ENCODE measurements around the gene PDE4C.

GRCh38 chr19:18197941-18198340 lies 28.3 kb downstream of the PDE4C start:
- TF ChIP-seq ZBTB40 (IDR thresholded peaks at IDR 0.05; ENCODE audit: borderline replicate concordance) (no peak), NR2C2 (IDR thresholded peaks at IDR 0.05; ENCODE audit: borderline replicate concordance, control insufficient read depth, insufficient read length, low read depth) (no peak), POLR2AphosphoS2 (IDR thresholded peaks at IDR 0.05; ENCODE audit: low read depth, low read length) (no peak), HDAC6 (IDR thresholded peaks at IDR 0.05; ENCODE audit: unreplicated experiment) (no peak), SIN3A (IDR thresholded peaks at IDR 0.05; ENCODE audit: low read depth, low read length) (no peak), BCLAF1 (IDR thresholded peaks at IDR 0.05) (no peak), CTCF (IDR thresholded peaks at IDR 0.05 in 2 of 3, conservative IDR thresholded peaks at IDR 0.05 in 1 of 3; ENCODE audit: control insufficient read depth in 2 of 3, extremely low read depth in 1 of 3, insufficient read depth in 1 of 3, low read depth in 3 of 3, low read length in 3 of 3) (no peak)
